ENCODE measurements around the gene ZFP14. TPM values are rescaled to one million over a fixed set of nuclear protein-coding genes. Genes with fewer than 3 reads are reported as not detected.

Gene ZFP14
- total RNA-seq, 1 donor from 2014 or later = 19.2 TPM

GRCh38 chr19:36373638-36374156 lies 5.3 kb downstream of the ZFP14 start:
- Mint-ChIP-seq H3K9me3 (ENCODE audit: low read depth) (peaks cover 5% of the 10 kb centered on the region), H3K4me1 (ENCODE audit: low read depth) (peaks cover 21% of the 10 kb centered on the region), H3K4me3 (ENCODE audit: low read depth) (no peak overlapping the region), H3K27me3 (no peaks in the 10 kb centered on the region), H3K36me3 (ENCODE audit: insufficient read depth) (peaks cover 13% of the 10 kb centered on the region), H3K27ac (no peak overlapping the region)
- no peak for DNase-seq (ENCODE audit: low spot score, unreplicated experiment)
- no peak for TF ChIP-seq CTCF (IDR thresholded peaks at IDR 0.05; ENCODE audit: unreplicated experiment)

DNA sequence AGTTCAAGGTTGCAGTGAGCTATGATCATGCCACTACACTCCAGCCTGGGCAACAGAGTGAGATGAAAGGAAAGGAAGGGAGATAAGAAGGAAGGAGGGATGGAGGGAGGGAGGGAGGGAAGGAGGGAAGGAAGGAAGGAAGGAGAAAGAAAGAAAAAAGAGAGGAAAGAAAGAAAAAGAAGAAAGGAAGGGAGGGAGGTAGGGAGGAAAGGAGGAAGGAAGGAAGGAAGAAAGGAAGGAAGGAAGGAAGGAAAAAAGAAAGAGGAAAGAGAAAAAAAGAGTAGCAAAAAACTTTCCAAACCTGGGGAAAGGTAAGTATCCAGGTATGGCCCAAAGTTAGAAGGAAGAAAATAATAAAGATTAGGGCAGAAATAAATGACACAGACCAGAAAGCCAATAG lies 7.1 kb downstream of the ZFP14 start:
- Mint-ChIP-seq H3K27ac (no peak overlapping the region), H3K4me3 (ENCODE audit: low read depth) (no peak overlapping the region), H3K9me3 (ENCODE audit: low read depth) (peaks cover 5% of the 10 kb centered on the region), H3K4me1 (ENCODE audit: low read depth) (peaks cover 9% of the 10 kb centered on the region), H3K36me3 (ENCODE audit: insufficient read depth) (peaks cover 17% of the 10 kb centered on the region), H3K27me3 (no peaks in the 10 kb centered on the region)
- TF ChIP-seq CTCF (IDR thresholded peaks at IDR 0.05; ENCODE audit: unreplicated experiment) = no peak
- DNase-seq (ENCODE audit: low spot score, unreplicated experiment) = no peak

GRCh38 chr19:36363845-36364244 lies 15.2 kb downstream of the ZFP14 start:
- H3K4me1 Mint-ChIP-seq (ENCODE audit: low read depth) = peaks cover 12% of the 10 kb centered on the region
- H3K4me3 Mint-ChIP-seq (ENCODE audit: low read depth) = no peak overlapping the region
- DNase-seq (ENCODE audit: low spot score, unreplicated experiment) = no peak
- H3K27me3 Mint-ChIP-seq = no peaks in the 10 kb centered on the region
- TF ChIP-seq CTCF (IDR thresholded peaks at IDR 0.05; ENCODE audit: unreplicated experiment) = no peak
- no peak overlapping the region for H3K27ac Mint-ChIP-seq
- H3K36me3 Mint-ChIP-seq (ENCODE audit: insufficient read depth) = peaks cover 32% of the 10 kb centered on the region
- H3K9me3 Mint-ChIP-seq (ENCODE audit: low read depth) = no peaks in the 10 kb centered on the region

GRCh38 chr19:36340786-36341372 lies 38.1 kb downstream of the ZFP14 start:
- Mint-ChIP-seq H3K36me3 (ENCODE audit: insufficient read depth) (peaks cover 78% of the 10 kb centered on the region), H3K27ac (no peak overlapping the region), H3K4me3 (ENCODE audit: low read depth) (no peak overlapping the region), H3K27me3 (no peaks in the 10 kb centered on the region), H3K4me1 (ENCODE audit: low read depth) (no peaks in the 10 kb centered on the region), H3K9me3 (ENCODE audit: low read depth) (peaks cover 43% of the 10 kb centered on the region)
- no peak for DNase-seq (ENCODE audit: low spot score, unreplicated experiment)
- no peak for TF ChIP-seq CTCF (IDR thresholded peaks at IDR 0.05; ENCODE audit: unreplicated experiment)

DNA sequence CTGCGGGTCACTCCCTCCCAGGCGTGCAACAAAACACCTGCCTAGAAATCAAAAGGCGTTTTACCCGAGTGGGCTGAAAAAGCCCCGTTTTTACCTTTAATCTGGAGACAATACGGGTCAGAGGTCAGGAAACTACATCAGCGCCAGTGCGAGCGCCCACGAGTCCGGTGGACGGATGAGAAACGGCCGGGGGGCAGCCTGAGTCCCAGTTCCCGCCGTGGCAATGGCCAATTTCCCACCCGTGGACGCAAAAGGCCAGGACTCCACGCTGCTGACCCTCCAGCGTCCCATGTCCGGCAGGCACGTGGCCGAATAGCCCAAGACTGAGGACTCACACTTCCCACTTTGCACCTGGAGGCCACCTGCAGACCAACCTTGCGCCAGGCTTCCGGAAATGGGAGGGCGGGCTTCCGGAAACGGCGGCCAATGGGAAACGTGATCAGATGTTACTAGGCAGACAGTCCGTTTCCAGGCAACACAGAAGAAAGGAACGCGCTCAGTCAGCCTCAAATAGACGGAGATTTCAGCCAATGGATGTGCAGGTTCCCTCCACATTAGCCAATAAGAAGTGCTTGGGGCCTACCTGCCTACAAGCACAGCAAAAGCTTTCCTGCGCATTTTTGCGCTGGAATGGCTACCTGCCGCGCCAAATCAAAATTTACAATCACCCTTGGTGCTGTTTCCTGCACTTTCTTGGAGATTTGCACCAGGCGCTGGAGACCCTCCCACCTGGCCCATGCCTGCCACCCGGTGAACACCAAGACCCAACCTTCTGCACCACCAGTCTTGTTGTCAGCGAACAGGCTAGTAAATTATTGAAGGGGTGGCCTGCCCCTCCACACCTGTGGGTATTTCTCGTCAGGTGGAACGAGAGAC lies 47.4 kb downstream of the ZFP14 start:
- DNase-seq (ENCODE audit: low spot score, unreplicated experiment) = peak; percentile 90
- H3K4me1 Mint-ChIP-seq (ENCODE audit: low read depth) = peaks cover 34% of the 10 kb centered on the region
- no peak for TF ChIP-seq CTCF (IDR thresholded peaks at IDR 0.05; ENCODE audit: unreplicated experiment)
- no peaks in the 10 kb centered on the region for H3K27me3 Mint-ChIP-seq
- peaks cover 48% of the 10 kb centered on the region for H3K36me3 Mint-ChIP-seq (ENCODE audit: insufficient read depth)
- peak overlapping the region; percentile 96 for H3K27ac Mint-ChIP-seq
- H3K9me3 Mint-ChIP-seq (ENCODE audit: low read depth) = no peaks in the 10 kb centered on the region
- peak overlapping the region; percentile 88 for H3K4me3 Mint-ChIP-seq (ENCODE audit: low read depth)

All from progenitor cell of endocrine pancreas (in vitro differentiated cells).